GM12878 (cell line): ENCODE results near the gene GRIN2A. TPM values are rescaled to one million over a fixed set of nuclear protein-coding genes. Genes with fewer than 3 reads are reported as not detected.

ENCODE experiments used
- ATAC-seq: fragments of 200-7000 bp; cut with Tn5 transposase; 3 replicates; pipeline ENCODE4 v1.9.1; 2020; ENCODE audit warnings: mild to moderate bottlenecking, moderate library complexity
- BruUV-seq: library from RNA; stranded (reverse); fragments of 400-500 nt; replicated peaks from 2 replicates; lab custom pipeline; 2021; lab: Mats Ljungman, UMichigan
- CTCF ChIA-PET: fragments of 300-600 bp; sonication (Branson Sonifier 250); formaldehyde crosslinking; extraction: SDS; loops from one replicate; lab custom pipeline; 2021; ENCODE audit warnings: inconsistent platforms; lab: Yijun Ruan, JAX
- POLR2A ChIA-PET: fragments of 350-600 bp; formaldehyde crosslinking; extraction: SDS; loops from one replicate; lab custom pipeline; 2021; ENCODE audit warnings: inconsistent platforms; lab: Charles Lee
- RAD21 ChIA-PET: fragments of 300-600 bp; sonication (Branson Sonifier 250); formaldehyde crosslinking; loops from one replicate; lab custom pipeline; 2023; ENCODE audit warnings: antibody characterized with exemption; ENCODE audit not compliant: unreplicated experiment; lab: Charles Lee
- SMC1A ChIA-PET: fragments of 300-600 bp; sonication (Branson Sonifier 250); formaldehyde crosslinking; loops from one replicate; lab custom pipeline; 2023; ENCODE audit not compliant: unreplicated experiment, uncharacterized antibody; lab: Charles Lee
- DNase-seq: peaks from one replicate; pipeline ENCODE4 v3.0.0-alpha.2; 2011; ENCODE audit warnings: low read depth, low spot score
- FAIRE-seq: peaks from 3 replicates; lab custom pipeline; 2011; peaks lifted over from hg19 to GRCh38; lab: Jason Lieb, UNC
- H2AFZ ChIP-seq: 2 replicates; pipeline ENCODE4 v1.6.0; 2011; ENCODE audit warnings: low read depth, low read length, control low read depth; ENCODE audit not compliant: control insufficient read depth
- H3K27ac ChIP-seq: 2 replicates; pipeline ENCODE4 v1.5.1; 2011; ENCODE audit warnings: control low read depth; ENCODE audit not compliant: control insufficient read depth, insufficient read depth
- H3K27me3 ChIP-seq, 2 experiments: replicated peaks in 1 of 2; 2 replicates each; pipeline versions ENCODE4 v1.6.0 to v1.6.1; 2011; ENCODE audit warnings: low read length in 1 of 2; ENCODE audit not compliant: control insufficient read depth in 2 of 2, insufficient read depth in 2 of 2
- H3K36me3 ChIP-seq, 2 experiments: 2 replicates each; pipeline ENCODE4 v1.5.1; 2011; ENCODE audit warnings: low read length in 1 of 2; ENCODE audit not compliant: control insufficient read depth in 2 of 2, insufficient read depth in 2 of 2
- H3K4me1 ChIP-seq: 2 replicates; pipeline ENCODE4 v1.6.1; 2011; ENCODE audit warnings: mild to moderate bottlenecking, low read length, moderate library complexity, mixed read lengths; ENCODE audit not compliant: control insufficient read depth, insufficient read depth
- H3K4me2 ChIP-seq: 2 replicates; pipeline ENCODE4 v1.6.0; 2011; ENCODE audit warnings: control low read depth; ENCODE audit not compliant: control insufficient read depth, insufficient read depth
- H3K4me3 ChIP-seq: fragments of 200-600 bp; sonication (generic); 2 replicates; pipeline ENCODE4 v1.5.1; 2016
- H3K79me2 ChIP-seq: 2 replicates; pipeline ENCODE4 v1.6.0; 2011; ENCODE audit warnings: low read length; ENCODE audit not compliant: control insufficient read depth, insufficient read depth
- H3K9ac ChIP-seq: 2 replicates; pipeline ENCODE4 v1.8.0; 2011; ENCODE audit warnings: low read length, control low read depth, mixed read lengths; ENCODE audit not compliant: control insufficient read depth, insufficient read depth
- H3K9me3 ChIP-seq: replicated peaks from 3 replicates; pipeline ENCODE4 v1.5.1; 2011; ENCODE audit warnings: mild to moderate bottlenecking, low read length; ENCODE audit not compliant: control insufficient read depth, insufficient read depth
- H4K20me1 ChIP-seq: 2 replicates; pipeline ENCODE4 v1.6.0; 2011; ENCODE audit not compliant: control insufficient read depth, insufficient read depth
- BRCA1 ChIP-seq: IDR thresholded peaks from 2 replicates; pipeline ENCODE4 v1.6.1; 2011; ENCODE audit warnings: low read depth, low read length, improper control_type of control experiment
- CREM ChIP-seq: IDR thresholded peaks from 2 replicates; pipeline ENCODE4 v1.6.1; 2014; ENCODE audit warnings: antibody characterized with exemption, low read depth
- EGR1 ChIP-seq, 2 experiments: IDR thresholded peaks; 1 replicate in 1 of 2; 2 replicates in 1 of 2; pipeline ENCODE4 v1.6.1; 2011 to 2012; ENCODE audit warnings: low read depth in 2 of 2, low read length in 2 of 2, borderline replicate concordance in 1 of 2, mild to moderate bottlenecking in 1 of 2, moderate library complexity in 1 of 2
- ESRRA ChIP-seq: IDR thresholded peaks from 2 replicates; pipeline ENCODE4 v1.6.1; 2012; ENCODE audit warnings: mild to moderate bottlenecking, low read length, improper control_type of control experiment
- ETV6 ChIP-seq, 2 experiments: fragments of 450-650 bp in 1 of 2; IDR thresholded peaks in 1 of 2; conservative IDR thresholded peaks in 1 of 2; 2 replicates each; pipeline ENCODE4 v1.6.1; 2014; ENCODE audit warnings: antibody characterized with exemption in 1 of 2, borderline replicate concordance in 1 of 2, low read depth in 1 of 2, mild to moderate bottlenecking in 1 of 2, moderate library complexity in 1 of 2
- HCFC1 ChIP-seq: fragments of 150-350 bp; IDR thresholded peaks from 2 replicates; pipeline ENCODE4 v1.6.1; 2014; ENCODE audit warnings: low read length
- IKZF1 ChIP-seq: fragments of 450-650 bp; conservative IDR thresholded peaks from 2 replicates; pipeline ENCODE4 v1.6.1; 2017; ENCODE audit warnings: antibody characterized with exemption, mild to moderate bottlenecking
- KDM1A ChIP-seq: fragments of 200-600 bp; sonication (generic); IDR thresholded peaks from 2 replicates; pipeline ENCODE4 v1.6.1; 2016; ENCODE audit warnings: borderline replicate concordance
- POLR2AphosphoS5 ChIP-seq: IDR thresholded peaks from 2 replicates; pipeline ENCODE4 v1.6.1; 2011; ENCODE audit warnings: mild to moderate bottlenecking, low read length, inconsistent platforms
- RBBP5 ChIP-seq: fragments of 200-600 bp; sonication (generic); conservative IDR thresholded peaks from 2 replicates; pipeline ENCODE4 v1.6.1; 2016
- SKIL ChIP-seq: fragments of 450-650 bp; IDR thresholded peaks from 2 replicates; pipeline ENCODE4 v1.6.1; 2017; ENCODE audit warnings: mild to moderate bottlenecking, low read depth, inconsistent platforms; ENCODE audit not compliant: poor library complexity, severe bottlenecking
- SUPT20H ChIP-seq: IDR thresholded peaks from 2 replicates; pipeline ENCODE4 v1.6.1; 2011; ENCODE audit warnings: low read depth, mild to moderate bottlenecking, low read length, moderate library complexity, borderline replicate concordance; ENCODE audit not compliant: control insufficient read depth
- ZBTB11 ChIP-seq: fragments of 450-650 bp; formaldehyde crosslinking; IDR thresholded peaks from 2 replicates; pipeline ENCODE4 v1.5.0; 2022; ENCODE audit warnings: mild to moderate bottlenecking, missing genetic modification characterization
- ZBTB33 ChIP-seq: fragments of 450-650 bp; IDR thresholded peaks from 2 replicates; pipeline ENCODE4 v1.6.1; 2017; ENCODE audit warnings: mild to moderate bottlenecking
- ZNF24 ChIP-seq: fragments of 450-650 bp; IDR thresholded peaks from 2 replicates; pipeline ENCODE4 v1.6.1; 2017; ENCODE audit warnings: antibody characterized with exemption, mild to moderate bottlenecking
- WGBS: methylation state at CpG from one replicate; pipeline ENCODE4 v1.1.6; 2016; ENCODE audit warnings: low lambda C conversion rate; ENCODE audit not compliant: insufficient replicate concordance, insufficient coverage; ENCODE audit errors: missing lambda C conversion rate; 5-methylcytosine and 5-hydroxymethylcytosine counted together
- in situ Hi-C: fragments of 300-500 bp; cut with MboI; formaldehyde crosslinking; loops from 9 replicates; pipeline ENCODE4 v1.14.3; 2018; ENCODE audit warnings: mixed read lengths
- intact Hi-C: fragments of 100-400 bp; cut with micrococcal nuclease; formaldehyde crosslinking; loops from one replicate; pipeline ENCODE4 v1.14.2; 2022; ENCODE audit not compliant: unreplicated experiment
- polyA plus RNA-seq, 11 experiments: library from polyadenylated mRNA; depleted of rRNA in 4 of 11; unstranded in 6 of 11; stranded (reverse) in 5 of 11; fragments of >200 nt; fragmentation: Nextera tagmentation in 4 of 11; fragmentation: Illumina TruSeq in 1 of 11; extraction: Ambion mirVana in 4 of 11; extraction: Trizol in 1 of 11; gene quantifications; 1 replicate in 1 of 11; 2 replicates in 10 of 11; pipeline versions ENCODE4 v1.2.1 to v1.2.3, GENCODE V29; 2011 to 2016; ENCODE audit warnings: inconsistent platforms in 2 of 11, missing spikeins in 2 of 11, low read depth in 1 of 11
- total RNA-seq, 4 experiments: library from RNA; depleted of rRNA in 3 of 4; stranded (reverse); fragments of >200 nt in 3 of 4; fragmentation: Illumina TruSeq in 1 of 4; extraction: Trizol in 1 of 4; gene quantifications; 2 replicates each; pipeline versions ENCODE4 v1.2.1 to v1.2.3, GENCODE V29; 2013 to 2021

The GRIN2A gene
- total and polyA plus RNA-seq, 10 of the 15 experiments (the other 5 are each of a cell fraction or from before 2014, with no cell fraction given) = 2.4 to 13.3 (median 7.3) TPM

GRCh38 chr16:10078541-10078949, 103.7 kb downstream of the GRIN2A start:
- no peaks in the 10 kb centered on the region for H3K4me1 ChIP-seq
- no peaks in the 10 kb centered on the region for H3K36me3 ChIP-seq
- H4K20me1 ChIP-seq = no peaks in the 10 kb centered on the region
- no peaks in the 10 kb centered on the region for H3K27me3 ChIP-seq
- H3K9ac ChIP-seq = no peak overlapping the region
- FAIRE-seq (no peak), ATAC-seq (no peak), DNase-seq (no peak)
- H3K27ac ChIP-seq = no peak overlapping the region
- RAD21 ChIA-PET = no interaction called here
- in situ Hi-C loops = no loop called here
- no TSS peak for BruUV-seq
- no peaks in the 10 kb centered on the region for H3K9me3 ChIP-seq
- SMC1A ChIA-PET = interaction anchor here (0.6 kb wide), 1 partner anchor 103 kb away, joined by 4 read pairs; no protein-coding TSS in a partner anchor
- WGBS = 42% methylated on average over 7 of the region's 7 CpGs
- H2AFZ ChIP-seq = no peak overlapping the region
- H3K4me3 ChIP-seq = no peak overlapping the region
- POLR2A ChIA-PET = no interaction called here
- H3K79me2 ChIP-seq = no peaks in the 10 kb centered on the region
- TF ChIP-seq EGR1 (IDR thresholded peaks at IDR 0.05; ENCODE audit: borderline replicate concordance in 1 of 2, low read depth in 2 of 2, low read length in 2 of 2) (no peak), ETV6 (conservative IDR thresholded peaks at IDR 0.05 in 1 of 2, IDR thresholded peaks at IDR 0.05 in 1 of 2; ENCODE audit: borderline replicate concordance in 1 of 2, low read depth in 1 of 2) (no peak), BRCA1 (no peak), IKZF1 (no peak), KDM1A (no peak), ZBTB11 (CRISPR knock-in tag) (no peak), SKIL (no peak), SUPT20H (no peak), RBBP5 (no peak), ZBTB33 (no peak), ZNF24 (no peak), CREM (no peak), POLR2AphosphoS5 (no peak), HCFC1 (no peak), ESRRA (no peak)
- TF ChIP-seq, all 136 proteins: peak for 0
- intact Hi-C loops = no loop called here
- H3K4me2 ChIP-seq = no peak overlapping the region
- CTCF ChIA-PET = interaction anchor here (0.7 to 1.4 kb wide), 2 partner anchors 10 to 12 kb away, joined by 3 read pairs; no protein-coding TSS in a partner anchor
